ENCODE measurements around the gene CLCN4. TPM values are rescaled to one million over a fixed set of nuclear protein-coding genes. Genes with fewer than 3 reads are reported as not detected.

Gene CLCN4
- 6.2 and 6.8 TPM in 2 replicates for total RNA-seq

DNA sequence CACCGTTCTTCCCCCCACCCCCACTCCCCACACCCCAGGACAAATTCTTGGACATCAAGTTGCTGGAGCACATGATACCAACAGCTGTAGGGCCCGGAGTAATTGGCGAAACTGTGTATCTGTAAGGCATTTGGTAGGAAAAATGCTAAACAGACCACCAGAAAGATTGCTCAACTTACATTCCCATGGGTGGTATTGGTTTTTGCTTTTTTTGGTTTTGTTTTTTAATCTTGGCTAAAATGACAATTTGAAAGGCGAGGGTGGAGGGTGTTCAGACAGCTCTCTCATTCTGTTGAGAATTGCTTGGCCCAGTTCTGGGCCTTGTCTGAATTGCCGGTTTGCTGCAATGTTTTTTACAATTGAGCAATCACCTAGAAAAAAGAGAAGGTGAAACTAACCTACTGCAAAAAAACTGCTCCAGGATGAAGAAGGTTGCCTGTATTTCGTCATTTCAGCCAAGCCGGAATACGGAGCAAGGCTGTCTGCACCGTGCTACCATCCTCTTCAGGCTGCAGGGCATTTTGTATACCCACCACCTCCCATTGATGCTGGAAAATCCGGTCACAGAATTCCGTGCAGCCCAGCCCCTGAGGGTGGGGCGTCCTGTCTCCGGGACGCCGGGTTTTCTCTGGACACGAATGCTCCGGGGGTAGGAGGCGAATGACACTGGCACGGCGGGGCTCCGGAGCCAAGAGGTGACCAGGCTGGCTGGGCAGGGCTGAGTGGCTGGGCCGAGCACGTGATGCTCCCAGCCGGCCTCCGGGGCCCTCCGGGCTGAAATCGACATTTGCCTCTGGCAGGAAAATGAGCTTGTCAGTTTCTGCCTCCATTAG, at the start of gene CLCN4:
TSS of gene CLCN4 (plus strand) at position 777 of the 833 bp plus-strand sequence. CDS start 28,058 bp downstream, outside the sequence.

Other genes with a start within 250 kb of the CLCN4 start
- not detected in 2 replicates for gene CLDN34, start 189.6 kb upstream of the CLCN4 start, total RNA-seq

Data from cardiac ventricle fibroblast (primary cell).